ENCODE results near the gene IL12RB1.

Gene IL12RB1

DNA sequence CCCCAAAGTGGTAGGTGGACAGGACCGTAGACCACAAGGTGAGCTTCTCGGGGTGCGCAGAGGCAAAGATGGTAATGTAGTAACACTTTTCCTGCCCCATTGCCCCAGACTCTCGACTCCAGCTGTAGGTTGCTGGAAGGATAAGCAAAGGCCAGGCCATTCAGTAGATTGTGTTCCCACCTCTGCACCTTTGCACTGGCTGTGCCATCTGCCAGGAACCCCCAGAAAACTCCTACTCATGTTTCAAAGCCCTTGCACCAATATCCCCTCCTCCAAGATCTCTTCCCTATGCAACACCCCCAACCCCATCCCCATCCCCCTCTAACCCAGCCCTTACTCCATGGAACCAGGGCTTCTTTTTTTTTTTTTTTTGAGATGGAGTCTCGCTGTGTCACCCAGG lies 18.3 kb downstream of the IL12RB1 start:
- no peak overlapping the region for H3K27ac ChIP-seq
- ChIA-PET POLR2A (ENCODE audit: low non-redundant PET) (no interaction called here), CTCF (no interaction called here)
- no peak for DNase-seq (ENCODE audit: low spot score)
- TF ChIP-seq, protein P1, sequence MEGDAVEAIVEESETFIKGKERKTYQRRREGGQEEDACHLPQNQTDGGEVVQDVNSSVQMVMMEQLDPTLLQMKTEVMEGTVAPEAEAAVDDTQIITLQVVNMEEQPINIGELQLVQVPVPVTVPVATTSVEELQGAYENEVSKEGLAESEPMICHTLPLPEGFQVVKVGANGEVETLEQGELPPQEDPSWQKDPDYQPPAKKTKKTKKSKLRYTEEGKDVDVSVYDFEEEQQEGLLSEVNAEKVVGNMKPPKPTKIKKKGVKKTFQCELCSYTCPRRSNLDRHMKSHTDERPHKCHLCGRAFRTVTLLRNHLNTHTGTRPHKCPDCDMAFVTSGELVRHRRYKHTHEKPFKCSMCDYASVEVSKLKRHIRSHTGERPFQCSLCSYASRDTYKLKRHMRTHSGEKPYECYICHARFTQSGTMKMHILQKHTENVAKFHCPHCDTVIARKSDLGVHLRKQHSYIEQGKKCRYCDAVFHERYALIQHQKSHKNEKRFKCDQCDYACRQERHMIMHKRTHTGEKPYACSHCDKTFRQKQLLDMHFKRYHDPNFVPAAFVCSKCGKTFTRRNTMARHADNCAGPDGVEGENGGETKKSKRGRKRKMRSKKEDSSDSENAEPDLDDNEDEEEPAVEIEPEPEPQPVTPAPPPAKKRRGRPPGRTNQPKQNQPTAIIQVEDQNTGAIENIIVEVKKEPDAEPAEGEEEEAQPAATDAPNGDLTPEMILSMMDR (conservative IDR thresholded peaks at IDR 0.05; ENCODE audit: low read depth), result no peak

DNA sequence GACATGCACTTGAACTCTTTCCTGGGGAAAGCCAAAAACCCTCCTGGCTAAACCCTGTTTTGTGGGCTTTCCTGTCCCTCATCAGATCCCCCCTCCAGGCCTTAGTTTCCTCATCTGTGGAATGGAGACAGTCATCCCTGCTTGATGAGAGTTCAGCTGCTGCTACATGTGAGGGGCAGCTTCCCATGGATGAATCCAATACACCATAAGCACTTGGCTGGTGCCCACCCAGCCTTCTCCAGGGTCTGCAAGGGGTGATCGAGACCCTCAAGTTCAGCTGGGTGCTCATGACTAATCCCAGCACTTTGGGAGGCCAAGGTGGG lies 21.6 kb downstream of the IL12RB1 start:
- DNase-seq (ENCODE audit: low spot score), result no peak
- ChIA-PET POLR2A (ENCODE audit: low non-redundant PET) (no interaction called here), CTCF (no interaction called here)
- no peak overlapping the region for H3K27ac ChIP-seq
- TF ChIP-seq, protein P1 (conservative IDR thresholded peaks at IDR 0.05; ENCODE audit: low read depth), result no peak

DNA sequence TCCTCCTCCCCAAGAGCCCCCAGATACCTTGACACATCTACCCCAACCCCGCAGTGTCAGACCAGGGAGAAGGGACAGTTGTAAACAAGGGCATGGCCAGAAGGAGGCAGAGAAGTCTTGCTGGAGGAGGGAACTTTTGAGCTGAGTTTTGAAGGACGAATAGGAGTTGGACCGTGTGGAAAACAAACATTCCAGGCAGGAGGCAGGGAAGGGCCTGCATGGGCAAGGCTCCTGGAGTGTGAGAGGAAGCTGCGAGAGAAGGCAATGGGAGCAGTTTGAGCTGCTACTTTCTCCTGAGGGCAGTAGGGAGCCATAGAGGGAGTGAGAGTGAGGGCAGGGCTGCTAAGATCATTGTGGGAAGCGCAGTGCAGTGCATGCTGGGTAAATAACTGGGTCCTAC lies 23.3 kb downstream of the IL12RB1 start:
- POLR2A ChIA-PET (ENCODE audit: low non-redundant PET), result no interaction called here
- CTCF ChIA-PET, result no interaction called here
- TF ChIP-seq, protein P1 (conservative IDR thresholded peaks at IDR 0.05; ENCODE audit: low read depth), result no peak
- no peak overlapping the region for H3K27ac ChIP-seq
- DNase-seq (ENCODE audit: low spot score), result no peak

DNA sequence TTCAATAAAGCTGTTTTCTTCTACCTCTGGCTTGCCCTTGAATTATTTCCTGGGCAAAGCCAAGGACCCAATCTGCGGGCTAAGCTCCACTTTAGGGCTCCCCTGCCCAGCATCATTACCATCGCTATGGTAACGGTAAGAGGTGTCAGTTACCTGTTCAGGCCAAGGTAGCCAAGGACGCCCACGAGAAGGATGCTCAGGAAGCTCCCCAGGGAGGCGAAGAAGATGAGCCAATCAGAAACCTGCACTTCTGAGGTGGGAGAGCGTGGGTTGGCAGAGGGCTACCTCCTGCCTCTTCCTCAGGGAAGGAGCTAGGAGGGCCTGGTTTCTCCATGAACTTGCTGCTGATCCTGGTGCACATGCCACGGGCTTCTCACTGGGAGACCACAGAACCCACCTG lies 24.7 kb downstream of the IL12RB1 start:
- no peak for DNase-seq (ENCODE audit: low spot score)
- CTCF ChIA-PET, result interaction anchor here (0.7 kb wide), 1 partner anchor 51 kb away, joined by 5 read pairs; no protein-coding TSS in a partner anchor
- POLR2A ChIA-PET (ENCODE audit: low non-redundant PET), result no interaction called here
- no peak overlapping the region for H3K27ac ChIP-seq
- TF ChIP-seq, protein P1 (conservative IDR thresholded peaks at IDR 0.05; ENCODE audit: low read depth), result no peak

DNA sequence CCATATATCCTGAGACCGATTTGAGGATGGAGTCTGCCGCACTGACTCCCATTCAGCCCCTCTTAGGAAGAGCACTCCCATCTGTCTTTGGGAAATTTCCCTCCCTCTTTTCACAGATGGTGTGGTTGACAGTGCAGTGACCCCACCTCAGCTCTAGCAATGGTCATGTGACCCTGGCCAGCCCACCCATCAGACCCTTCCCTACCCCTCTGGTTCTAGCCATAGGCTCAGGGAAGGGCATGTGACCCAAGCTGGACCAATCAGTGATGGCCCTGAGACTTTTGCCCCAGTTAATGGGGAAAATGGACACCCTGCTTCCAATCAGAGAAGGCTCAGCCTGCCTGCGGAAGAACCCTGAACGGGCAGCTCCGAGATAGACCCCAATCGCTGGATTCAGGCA lies 26.3 kb downstream of the IL12RB1 start:
- CTCF ChIA-PET, result interaction anchor here (0.9 to 2.2 kb wide), 3 partner anchors 11 to 53 kb away, joined by 3 to 13 read pairs (median 4); partner anchors contain the start of gene ARRDC2
- POLR2A ChIA-PET (ENCODE audit: low non-redundant PET), result no interaction called here
- no peak for DNase-seq (ENCODE audit: low spot score)
- no peak overlapping the region for H3K27ac ChIP-seq
- TF ChIP-seq, protein P1 (conservative IDR thresholded peaks at IDR 0.05; ENCODE audit: low read depth), result no peak

DNA sequence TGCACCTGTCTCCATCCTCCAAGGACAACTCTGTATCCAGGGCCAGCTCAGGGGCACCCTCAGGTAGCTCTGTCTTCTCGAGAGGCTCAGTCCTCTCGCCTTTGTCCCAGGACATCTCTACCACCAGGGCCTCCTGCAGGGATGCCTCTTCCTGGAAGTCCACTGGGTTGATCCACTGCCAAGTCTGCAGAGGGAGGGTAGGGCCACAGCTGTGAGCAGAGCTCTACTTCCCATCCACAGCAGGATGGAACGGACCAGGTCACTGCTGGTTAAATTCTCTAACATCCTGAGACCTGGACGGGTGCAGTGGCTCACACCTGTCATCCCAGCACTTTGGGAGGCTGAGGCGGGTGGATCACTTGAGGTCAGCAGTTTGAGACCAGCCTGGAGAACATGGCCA lies 26.8 kb downstream of the IL12RB1 start:
- TF ChIP-seq, protein P1 (conservative IDR thresholded peaks at IDR 0.05; ENCODE audit: low read depth), result no peak
- POLR2A ChIA-PET (ENCODE audit: low non-redundant PET), result no interaction called here
- no peak for DNase-seq (ENCODE audit: low spot score)
- no peak overlapping the region for H3K27ac ChIP-seq
- CTCF ChIA-PET, result interaction anchor here (0.5 to 2.2 kb wide), 2 partner anchors 52 to 53 kb away, joined by 3 to 13 read pairs; partner anchors contain the start of gene ARRDC2

DNA sequence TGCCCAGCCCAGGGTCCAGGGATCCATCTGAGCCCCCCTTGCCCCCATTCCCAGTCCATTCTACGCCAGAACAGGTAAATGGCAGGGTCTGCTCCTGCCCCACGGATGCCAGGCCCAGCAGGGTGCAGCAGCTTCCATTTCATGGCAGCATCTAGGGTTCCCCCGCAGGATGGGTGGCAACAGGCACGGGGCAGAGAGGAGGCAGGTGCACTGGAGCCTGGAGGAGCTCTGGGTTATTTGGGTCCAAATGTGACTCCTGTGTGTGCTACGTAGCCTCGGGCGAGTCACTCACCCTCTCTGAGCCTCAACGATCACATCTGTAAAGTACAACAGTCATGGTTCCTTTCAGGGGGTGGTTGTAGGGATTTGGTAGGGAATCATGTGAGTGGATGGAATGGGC lies 27.4 kb downstream of the IL12RB1 start:
- TF ChIP-seq, protein P1 (conservative IDR thresholded peaks at IDR 0.05; ENCODE audit: low read depth), result no peak
- no peak for DNase-seq (ENCODE audit: low spot score)
- no peak overlapping the region for H3K27ac ChIP-seq
- ChIA-PET POLR2A (ENCODE audit: low non-redundant PET) (no interaction called here), CTCF (interaction anchor here (0.5 to 2.2 kb wide), 3 partner anchors 52 to 61 kb away, joined by 3 to 13 read pairs (median 3); partner anchors contain the start of gene ARRDC2)

Data from RWPE1 (cell line).